GM23338 (cell line): ENCODE measurements around the gene WDR27. TPM values are rescaled to one million over a fixed set of nuclear protein-coding genes. Genes with fewer than 3 reads are reported as not detected.

Experiments used
- ATAC-seq: fragments of 200-7000 bp; cut with Tn5 transposase; 3 replicates; pipeline ENCODE4 v1.9.1; 2020
- DNase-seq: peaks from one replicate; pipeline ENCODE4 v3.0.0-alpha.2; 2015; ENCODE audit warnings: low spot score
- H2AFZ ChIP-seq: fragments of 200-600 bp; sonication (generic); 2 replicates; pipeline ENCODE4 v1.8.0; 2016; ENCODE audit warnings: antibody characterized with exemption, mild to moderate bottlenecking, moderate library complexity
- H3F3A ChIP-seq: fragments of 200-600 bp; sonication (generic); replicated peaks from 2 replicates; pipeline ENCODE4 v1.8.0; 2017; ENCODE audit warnings: antibody characterized with exemption, mixed run types, low read depth
- H3K27ac ChIP-seq: fragments of 200-600 bp; sonication (generic); 2 replicates; pipeline ENCODE4 v1.6.1; 2016; ENCODE audit warnings: low read depth
- H3K27me3 ChIP-seq: fragments of 200-600 bp; sonication (generic); 2 replicates; pipeline ENCODE4 v1.8.0; 2016; ENCODE audit warnings: mild to moderate bottlenecking, mixed run types, moderate library complexity; ENCODE audit not compliant: insufficient read depth
- H3K36me3 ChIP-seq: fragments of 200-600 bp; sonication (generic); 2 replicates; pipeline ENCODE4 v1.8.0; 2016; ENCODE audit warnings: mild to moderate bottlenecking; ENCODE audit not compliant: insufficient read depth
- H3K4me1 ChIP-seq: fragments of 200-600 bp; sonication (generic); 2 replicates; pipeline ENCODE4 v1.8.0; 2016; ENCODE audit warnings: mild to moderate bottlenecking, moderate library complexity; ENCODE audit not compliant: insufficient read depth
- H3K4me2 ChIP-seq: fragments of 200-600 bp; sonication (generic); 2 replicates; pipeline ENCODE4 v1.7.1; 2017; ENCODE audit warnings: mixed run types
- H3K4me3 ChIP-seq: fragments of 200-600 bp; sonication (generic); 2 replicates; pipeline ENCODE4 v1.6.1; 2016; ENCODE audit warnings: mixed run types
- H3K79me2 ChIP-seq: fragments of 200-600 bp; sonication (generic); replicated peaks from 2 replicates; pipeline ENCODE4 v1.8.0; 2017; ENCODE audit warnings: mild to moderate bottlenecking; ENCODE audit not compliant: insufficient read depth
- H3K9me2 ChIP-seq: fragments of 200-600 bp; sonication (generic); 2 replicates; pipeline ENCODE4 v1.8.0; 2017; ENCODE audit not compliant: insufficient read depth
- H4K20me1 ChIP-seq: fragments of 200-600 bp; sonication (generic); replicated peaks from 2 replicates; pipeline ENCODE4 v1.8.0; 2017; ENCODE audit warnings: mild to moderate bottlenecking; ENCODE audit not compliant: insufficient read depth
- H3K27ac Mint-ChIP-seq: 2 replicates; pipeline ENCODE4 v1.8.0; 2020; ENCODE audit warnings: inconsistent platforms, mild to moderate bottlenecking, moderate library complexity, mixed read lengths
- H3K27me3 Mint-ChIP-seq: 3 replicates; pipeline ENCODE4 v1.8.0; 2022; ENCODE audit warnings: low read depth, mild to moderate bottlenecking, moderate library complexity, mixed read lengths, inconsistent platforms; ENCODE audit not compliant: insufficient read depth, poor library complexity
- H3K36me3 Mint-ChIP-seq: 3 replicates; pipeline ENCODE4 v1.8.0; 2021; ENCODE audit warnings: low read depth, mild to moderate bottlenecking, inconsistent platforms, moderate library complexity, mixed read lengths
- H3K4me1 Mint-ChIP-seq: 3 replicates; pipeline ENCODE4 v1.8.0; 2020; ENCODE audit warnings: mild to moderate bottlenecking, inconsistent platforms, mixed read lengths
- H3K4me3 Mint-ChIP-seq: 3 replicates; pipeline ENCODE4 v1.8.0; 2021; ENCODE audit warnings: moderate library complexity, mild to moderate bottlenecking, inconsistent platforms, mixed read lengths
- H3K9me3 Mint-ChIP-seq: 3 replicates; pipeline ENCODE4 v1.8.0; 2020; ENCODE audit warnings: moderate library complexity, mild to moderate bottlenecking, inconsistent platforms, mixed read lengths
- CREB1 ChIP-seq: fragments of 250-450 bp; sonication (Bioruptor Pico); IDR thresholded peaks from 2 replicates; pipeline ENCODE4 v1.5.0; 2020; ENCODE audit warnings: low read depth, mild to moderate bottlenecking, moderate library complexity
- JUNB ChIP-seq: IDR thresholded peaks from one replicate; pipeline ENCODE4 v1.6.1; 2016; ENCODE audit warnings: antibody characterized with exemption; ENCODE audit not compliant: unreplicated experiment
- STAT1 ChIP-seq: IDR thresholded peaks from one replicate; pipeline ENCODE4 v1.6.1; 2016; ENCODE audit warnings: antibody characterized with exemption; ENCODE audit not compliant: unreplicated experiment
- ZNF331 ChIP-seq: fragments of 250-450 bp; sonication (Bioruptor Pico); IDR thresholded peaks from 2 replicates; pipeline ENCODE4 v1.5.0; 2020; ENCODE audit warnings: low read depth, mild to moderate bottlenecking, moderate library complexity
- polyA plus RNA-seq: library from polyadenylated mRNA; unstranded; fragments of >200 nt; fragmentation: Nextera tagmentation; extraction: Ambion mirVana; gene quantifications from 2 replicates; pipeline ENCODE4 v1.2.1, GENCODE V29; 2016
- total RNA-seq: library from RNA; depleted of rRNA; stranded (reverse); fragments of >200 nt; shearing (Covaris generic); gene quantifications from 2 replicates; pipeline ENCODE4 v1.2.3, GENCODE V29; 2014
- TF ChIP-seq, protein P1 (sequence below): IDR thresholded peaks from one replicate; pipeline ENCODE4 v1.6.1; 2018; ENCODE audit warnings: antibody characterized with exemption; ENCODE audit not compliant: unreplicated experiment
- TF ChIP-seq, protein P2 (sequence below), 2 experiments: fragments of 200-600 bp in 1 of 2; sonication (generic) in 1 of 2; conservative IDR thresholded peaks; 2 replicates each; pipeline versions ENCODE4 v1.5.1 to v1.6.1; 2016 to 2017; ENCODE audit warnings: antibody characterized with exemption in 2 of 2, low read depth in 2 of 2, mild to moderate bottlenecking in 2 of 2, moderate library complexity in 1 of 2

The WDR27 gene
- total and polyA plus RNA-seq, 2 experiments from 2014 or later = 55.3 to 80.4 TPM

DNA sequence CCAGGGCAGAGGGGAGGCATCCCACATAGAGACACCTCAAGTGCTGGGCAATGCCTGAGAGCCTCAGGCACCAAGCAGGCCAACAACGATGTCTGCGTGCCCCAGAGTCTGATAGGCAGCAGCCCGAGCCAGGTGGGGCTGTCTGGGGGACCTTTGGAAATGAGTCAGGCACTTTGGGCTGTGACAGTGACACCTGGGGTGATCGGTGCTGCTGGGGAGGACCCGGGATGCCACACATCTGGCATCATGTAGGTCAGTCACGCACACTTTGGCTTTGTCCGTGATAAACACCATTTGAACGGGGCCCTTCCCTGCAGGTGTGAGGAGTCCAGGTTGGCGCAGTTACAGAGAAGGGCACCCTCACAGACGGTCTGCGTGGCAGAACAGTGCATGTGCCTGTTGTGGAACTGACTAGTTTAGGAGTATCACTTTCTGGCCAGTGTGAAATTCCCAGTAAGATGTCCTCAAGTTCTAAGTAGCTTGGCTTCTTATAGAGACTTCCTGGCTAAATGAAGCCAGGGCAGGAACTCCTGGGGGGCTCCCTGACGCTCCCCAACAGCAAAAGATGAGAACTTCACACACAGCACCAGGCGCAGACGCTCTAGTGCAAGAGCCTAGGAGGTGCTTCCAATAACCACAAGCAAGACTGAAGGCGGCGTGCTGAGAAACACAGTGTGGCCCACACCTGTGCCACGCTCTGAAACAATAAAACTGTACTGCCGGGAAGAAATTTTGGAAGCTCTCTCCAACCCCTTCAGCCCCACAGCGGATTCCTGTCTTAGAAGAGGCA, 134.7 kb downstream of the WDR27 start:
- no peak for TF ChIP-seq ZNF331 (CRISPR knock-in tag)
- no peak for TF ChIP-seq CREB1 (CRISPR knock-in tag)
- no peaks in the 10 kb centered on the region for H4K20me1 ChIP-seq
- peaks cover 13% of the 10 kb centered on the region for H3K27me3 Mint-ChIP-seq
- no peaks in the 10 kb centered on the region for H3K4me1 ChIP-seq
- no peak overlapping the region for H3K4me2 ChIP-seq
- H3K27me3 ChIP-seq = no peaks in the 10 kb centered on the region
- H3F3A ChIP-seq = no peaks in the 10 kb centered on the region
- no peak overlapping the region for H2AFZ ChIP-seq
- H3K79me2 ChIP-seq = no peaks in the 10 kb centered on the region
- H3K36me3 ChIP-seq = no peaks in the 10 kb centered on the region
- no peaks in the 10 kb centered on the region for H3K9me3 Mint-ChIP-seq
- no peak overlapping the region for H3K4me3 Mint-ChIP-seq
- H3K4me3 ChIP-seq = no peak overlapping the region
- no peak overlapping the region; the same call in 1 of the 2 replicates for H3K27ac Mint-ChIP-seq
- no peak for ATAC-seq
- no peak overlapping the region for H3K27ac ChIP-seq
- no peak for DNase-seq
- H3K9me2 ChIP-seq = no peaks in the 10 kb centered on the region
- H3K36me3 Mint-ChIP-seq = peaks cover 21% of the 10 kb centered on the region
- no peaks in the 10 kb centered on the region for H3K4me1 Mint-ChIP-seq

DNA sequence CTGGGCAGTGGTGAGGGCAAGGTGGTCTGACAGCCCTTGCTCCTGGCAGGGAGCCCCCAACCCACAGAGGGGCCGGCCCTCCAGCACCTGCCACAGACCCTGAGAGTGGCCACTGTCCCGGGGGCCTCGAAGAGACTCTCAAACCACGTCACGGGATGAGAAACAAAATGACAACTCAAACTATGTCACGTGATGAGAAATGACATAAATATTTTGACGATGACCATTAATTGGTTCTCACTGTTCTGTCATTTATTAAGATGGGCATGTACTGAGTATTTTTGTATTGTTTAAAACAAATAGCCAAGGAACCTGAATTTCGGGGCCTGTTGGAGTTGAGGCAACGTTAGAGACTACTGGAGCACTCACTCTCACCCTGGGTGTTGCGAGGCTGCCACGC, 135.5 kb downstream of the WDR27 start:
- H3K27me3 Mint-ChIP-seq = peaks cover 16% of the 10 kb centered on the region
- no peak for ATAC-seq
- no peaks in the 10 kb centered on the region for H4K20me1 ChIP-seq

DNA sequence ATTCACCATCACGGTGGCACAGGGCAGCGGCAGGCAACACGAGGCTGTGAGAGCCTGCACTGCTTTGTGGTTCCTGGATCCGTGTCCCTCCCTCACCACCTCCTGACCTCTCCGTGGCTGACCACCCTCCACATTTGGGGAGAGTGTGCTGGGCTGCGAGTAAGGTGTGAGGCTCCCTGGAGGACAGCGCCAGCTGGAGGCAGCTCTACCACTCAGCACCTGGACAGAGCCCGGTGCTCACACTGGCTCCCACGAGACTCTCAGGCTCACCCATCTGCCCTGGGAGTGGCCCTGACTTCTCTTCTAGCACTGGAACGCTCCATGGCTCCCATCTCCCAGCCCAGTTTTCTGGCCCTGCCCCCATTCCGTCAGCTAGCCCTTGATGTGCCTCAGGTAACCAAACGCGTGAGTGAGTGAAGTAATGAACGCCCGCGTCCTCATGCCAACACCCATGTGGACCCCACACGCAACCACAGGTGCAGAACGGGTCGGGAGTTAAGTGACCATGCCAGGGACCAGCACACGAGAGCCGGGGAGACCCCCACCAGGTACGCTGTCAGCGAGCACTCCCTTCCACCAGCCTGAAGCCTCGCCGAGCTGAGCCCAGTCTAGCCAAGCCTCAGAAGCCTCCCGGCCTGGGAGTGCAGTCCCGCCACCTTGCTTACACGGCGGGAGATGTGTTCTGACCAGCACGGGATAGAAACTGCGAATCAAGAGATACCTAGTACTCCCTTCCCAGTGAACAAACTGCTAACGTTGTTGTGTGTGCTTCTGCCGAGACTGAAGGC, 137.2 kb downstream of the WDR27 start:
- H2AFZ ChIP-seq = no peak overlapping the region
- Mint-ChIP-seq H3K4me1 (no peaks in the 10 kb centered on the region), H3K27me3 (peaks cover 14% of the 10 kb centered on the region), H3K9me3 (no peaks in the 10 kb centered on the region), H3K27ac (no peak overlapping the region), H3K36me3 (peaks cover 26% of the 10 kb centered on the region), H3K4me3 (no peak overlapping the region)
- no peak overlapping the region for H3K4me3 ChIP-seq
- H3K27me3 ChIP-seq = no peaks in the 10 kb centered on the region
- ATAC-seq (peak; percentile 89), DNase-seq (no peak)
- H3K27ac ChIP-seq = no peak overlapping the region
- no peaks in the 10 kb centered on the region for H3K4me1 ChIP-seq
- H4K20me1 ChIP-seq = no peaks in the 10 kb centered on the region
- no peaks in the 10 kb centered on the region for H3K9me2 ChIP-seq
- no peaks in the 10 kb centered on the region; the same call in 1 of the 2 replicates for H3K79me2 ChIP-seq
- H3K4me2 ChIP-seq = no peak overlapping the region
- H3F3A ChIP-seq = no peaks in the 10 kb centered on the region
- H3K36me3 ChIP-seq = no peaks in the 10 kb centered on the region
- TF ChIP-seq, protein P1, sequence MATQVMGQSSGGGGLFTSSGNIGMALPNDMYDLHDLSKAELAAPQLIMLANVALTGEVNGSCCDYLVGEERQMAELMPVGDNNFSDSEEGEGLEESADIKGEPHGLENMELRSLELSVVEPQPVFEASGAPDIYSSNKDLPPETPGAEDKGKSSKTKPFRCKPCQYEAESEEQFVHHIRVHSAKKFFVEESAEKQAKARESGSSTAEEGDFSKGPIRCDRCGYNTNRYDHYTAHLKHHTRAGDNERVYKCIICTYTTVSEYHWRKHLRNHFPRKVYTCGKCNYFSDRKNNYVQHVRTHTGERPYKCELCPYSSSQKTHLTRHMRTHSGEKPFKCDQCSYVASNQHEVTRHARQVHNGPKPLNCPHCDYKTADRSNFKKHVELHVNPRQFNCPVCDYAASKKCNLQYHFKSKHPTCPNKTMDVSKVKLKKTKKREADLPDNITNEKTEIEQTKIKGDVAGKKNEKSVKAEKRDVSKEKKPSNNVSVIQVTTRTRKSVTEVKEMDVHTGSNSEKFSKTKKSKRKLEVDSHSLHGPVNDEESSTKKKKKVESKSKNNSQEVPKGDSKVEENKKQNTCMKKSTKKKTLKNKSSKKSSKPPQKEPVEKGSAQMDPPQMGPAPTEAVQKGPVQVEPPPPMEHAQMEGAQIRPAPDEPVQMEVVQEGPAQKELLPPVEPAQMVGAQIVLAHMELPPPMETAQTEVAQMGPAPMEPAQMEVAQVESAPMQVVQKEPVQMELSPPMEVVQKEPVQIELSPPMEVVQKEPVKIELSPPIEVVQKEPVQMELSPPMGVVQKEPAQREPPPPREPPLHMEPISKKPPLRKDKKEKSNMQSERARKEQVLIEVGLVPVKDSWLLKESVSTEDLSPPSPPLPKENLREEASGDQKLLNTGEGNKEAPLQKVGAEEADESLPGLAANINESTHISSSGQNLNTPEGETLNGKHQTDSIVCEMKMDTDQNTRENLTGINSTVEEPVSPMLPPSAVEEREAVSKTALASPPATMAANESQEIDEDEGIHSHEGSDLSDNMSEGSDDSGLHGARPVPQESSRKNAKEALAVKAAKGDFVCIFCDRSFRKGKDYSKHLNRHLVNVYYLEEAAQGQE = peak; percentile 31
- TF ChIP-seq, protein P2, sequence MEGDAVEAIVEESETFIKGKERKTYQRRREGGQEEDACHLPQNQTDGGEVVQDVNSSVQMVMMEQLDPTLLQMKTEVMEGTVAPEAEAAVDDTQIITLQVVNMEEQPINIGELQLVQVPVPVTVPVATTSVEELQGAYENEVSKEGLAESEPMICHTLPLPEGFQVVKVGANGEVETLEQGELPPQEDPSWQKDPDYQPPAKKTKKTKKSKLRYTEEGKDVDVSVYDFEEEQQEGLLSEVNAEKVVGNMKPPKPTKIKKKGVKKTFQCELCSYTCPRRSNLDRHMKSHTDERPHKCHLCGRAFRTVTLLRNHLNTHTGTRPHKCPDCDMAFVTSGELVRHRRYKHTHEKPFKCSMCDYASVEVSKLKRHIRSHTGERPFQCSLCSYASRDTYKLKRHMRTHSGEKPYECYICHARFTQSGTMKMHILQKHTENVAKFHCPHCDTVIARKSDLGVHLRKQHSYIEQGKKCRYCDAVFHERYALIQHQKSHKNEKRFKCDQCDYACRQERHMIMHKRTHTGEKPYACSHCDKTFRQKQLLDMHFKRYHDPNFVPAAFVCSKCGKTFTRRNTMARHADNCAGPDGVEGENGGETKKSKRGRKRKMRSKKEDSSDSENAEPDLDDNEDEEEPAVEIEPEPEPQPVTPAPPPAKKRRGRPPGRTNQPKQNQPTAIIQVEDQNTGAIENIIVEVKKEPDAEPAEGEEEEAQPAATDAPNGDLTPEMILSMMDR (conservative IDR thresholded peaks at IDR 0.05; ENCODE audit: low read depth in 2 of 2) = peak in 1 of 2 experiments; percentile 58; a peak in 2 of 4 replicates
- no peak for TF ChIP-seq ZNF331 (CRISPR knock-in tag)

More for the DNA sequence above, 135.5 kb downstream of the WDR27 start:
- H3K4me1 ChIP-seq = no peaks in the 10 kb centered on the region
- Mint-ChIP-seq H3K4me3 (no peak overlapping the region), H3K27ac (no peak overlapping the region), H3K9me3 (no peaks in the 10 kb centered on the region), H3K4me1 (no peaks in the 10 kb centered on the region), H3K36me3 (peaks cover 24% of the 10 kb centered on the region)
- no peaks in the 10 kb centered on the region for H3F3A ChIP-seq
- H3K4me2 ChIP-seq = no peak overlapping the region
- H3K36me3 ChIP-seq = no peaks in the 10 kb centered on the region
- DNase-seq = no peak
- H3K27ac ChIP-seq = no peak overlapping the region
- no peaks in the 10 kb centered on the region for H3K9me2 ChIP-seq
- no peak overlapping the region for H3K4me3 ChIP-seq
- no peaks in the 10 kb centered on the region for H3K79me2 ChIP-seq
- TF ChIP-seq, protein P2 (conservative IDR thresholded peaks at IDR 0.05; ENCODE audit: low read depth in 2 of 2) = no peak
- TF ChIP-seq ZNF331 (CRISPR knock-in tag) = no peak
- no peak for TF ChIP-seq JUNB
- TF ChIP-seq STAT1 = no peak
- no peaks in the 10 kb centered on the region for H3K27me3 ChIP-seq
- H2AFZ ChIP-seq = no peak overlapping the region
